H9 (cell line): ENCODE data around the gene FGF22. TPM values are rescaled to one million over a fixed set of nuclear protein-coding genes. Genes with fewer than 3 reads are reported as not detected.
"Not testable (repeated sequence)": the region's sequence is repeated elsewhere in the genome, so short reads cannot be mapped to it uniquely, and the experiment has no call there.

ENCODE experiments used
- DNase-seq: peaks from one replicate; pipeline ENCODE4 v3.0.0-alpha.2; 2017
- H2AFZ ChIP-seq: one replicate; pipeline ENCODE4 v1.6.1; 2013; ENCODE audit warnings: mild to moderate bottlenecking, low read length, control low read depth, moderate library complexity
- H2AK5ac ChIP-seq: 2 replicates; pipeline ENCODE4 v1.6.1; 2013; ENCODE audit warnings: low read length, control low read depth, mixed read lengths; ENCODE audit not compliant: insufficient read length
- H2BK120ac ChIP-seq: one replicate; pipeline ENCODE4 v1.6.1; 2013; ENCODE audit warnings: low read depth, mild to moderate bottlenecking, low read length, control low read depth, inconsistent platforms; ENCODE audit not compliant: poor library complexity, severe bottlenecking
- H2BK12ac ChIP-seq: 2 replicates; pipeline ENCODE4 v1.6.1; 2013; ENCODE audit warnings: low read length, control low read depth, mixed read lengths, low read depth; ENCODE audit not compliant: insufficient read length
- H2BK15ac ChIP-seq: 2 replicates; pipeline ENCODE4 v1.6.1; 2013; ENCODE audit warnings: low read depth, low read length, control low read depth
- H2BK20ac ChIP-seq: one replicate; pipeline ENCODE4 v1.6.1; 2013; ENCODE audit warnings: low read depth, mild to moderate bottlenecking, low read length, control low read depth, inconsistent platforms; ENCODE audit not compliant: poor library complexity, severe bottlenecking
- H2BK5ac ChIP-seq: 2 replicates; pipeline ENCODE4 v1.6.1; 2013; ENCODE audit warnings: low read length, control low read depth, mixed read lengths; ENCODE audit not compliant: insufficient read length
- H3K14ac ChIP-seq: 2 replicates; pipeline ENCODE4 v1.6.1; 2013; ENCODE audit warnings: low read length, control low read depth; ENCODE audit not compliant: insufficient read depth
- H3K18ac ChIP-seq: 2 replicates; pipeline ENCODE4 v1.6.1; 2013; ENCODE audit warnings: low read depth, mild to moderate bottlenecking, mixed read lengths, low read length, control low read depth; ENCODE audit not compliant: insufficient read length
- H3K23ac ChIP-seq: 2 replicates; pipeline ENCODE4 v1.6.1; 2013; ENCODE audit warnings: low read length, control low read depth, mixed read lengths, low read depth; ENCODE audit not compliant: insufficient read length
- H3K23me2 ChIP-seq: 2 replicates; pipeline ENCODE4 v1.6.1; 2013; ENCODE audit warnings: low read depth, mild to moderate bottlenecking, mixed read lengths, low read length, control low read depth; ENCODE audit not compliant: insufficient read length, poor library complexity, severe bottlenecking
- H3K27ac ChIP-seq: 2 replicates; pipeline ENCODE4 v1.5.1; 2013; ENCODE audit warnings: low read length, control low read depth, mixed read lengths, low read depth; ENCODE audit not compliant: insufficient read length
- H3K27me3 ChIP-seq: 2 replicates; pipeline ENCODE4 v1.6.1; 2013; ENCODE audit warnings: low read length, control low read depth, inconsistent platforms; ENCODE audit not compliant: insufficient read depth
- H3K4ac ChIP-seq: 2 replicates; pipeline ENCODE4 v1.6.1; 2013; ENCODE audit warnings: low read depth, mild to moderate bottlenecking, control low read depth, inconsistent platforms, low read length, moderate library complexity
- H3K4me1 ChIP-seq: 2 replicates; pipeline ENCODE4 v1.6.1; 2013; ENCODE audit warnings: low read length, control low read depth, inconsistent platforms; ENCODE audit not compliant: insufficient read depth
- H3K4me2 ChIP-seq: 2 replicates; pipeline ENCODE4 v1.6.1; 2013; ENCODE audit warnings: low read length, control low read depth, mixed read lengths; ENCODE audit not compliant: insufficient read length, insufficient read depth
- H3K56ac ChIP-seq: 2 replicates; pipeline ENCODE4 v1.6.1; 2013; ENCODE audit warnings: low read depth, mild to moderate bottlenecking, mixed read lengths, low read length, control low read depth; ENCODE audit not compliant: insufficient read length
- H3K79me1 ChIP-seq: 2 replicates; pipeline ENCODE4 v1.6.1; 2013; ENCODE audit warnings: low read depth, mild to moderate bottlenecking, moderate library complexity, low read length, control low read depth, inconsistent platforms; ENCODE audit not compliant: insufficient read depth, poor library complexity, severe bottlenecking
- H3K79me2 ChIP-seq: 2 replicates; pipeline ENCODE4 v1.6.1; 2013; ENCODE audit warnings: low read length, control low read depth, inconsistent platforms; ENCODE audit not compliant: insufficient read depth
- H3K9ac ChIP-seq: 2 replicates; pipeline ENCODE4 v1.6.1; 2013; ENCODE audit warnings: low read length, control low read depth, mixed read lengths; ENCODE audit not compliant: insufficient read length; ENCODE audit errors: extremely low read depth
- H3K9me3 ChIP-seq: one replicate; pipeline ENCODE4 v1.6.1; 2013; ENCODE audit warnings: low read depth, low read length, inconsistent platforms; ENCODE audit not compliant: control insufficient read depth
- H3T11ph ChIP-seq: one replicate; pipeline ENCODE4 v1.6.1; 2013; ENCODE audit warnings: mild to moderate bottlenecking, low read length, control low read depth, inconsistent platforms
- H4K20me1 ChIP-seq: one replicate; pipeline ENCODE4 v1.6.1; 2013; ENCODE audit not compliant: control insufficient read depth, insufficient read length, insufficient read depth
- H4K5ac ChIP-seq: 2 replicates; pipeline ENCODE4 v1.6.1; 2013; ENCODE audit warnings: low read depth, mild to moderate bottlenecking, mixed read lengths, low read length, control low read depth; ENCODE audit not compliant: insufficient read length
- H4K8ac ChIP-seq: replicated peaks from 2 replicates; pipeline ENCODE4 v1.6.1; 2013; ENCODE audit warnings: low read length, control low read depth, mixed read lengths, low read depth; ENCODE audit not compliant: insufficient read length
- H4K91ac ChIP-seq: 2 replicates; pipeline ENCODE4 v1.6.1; 2013; ENCODE audit warnings: low read depth, mild to moderate bottlenecking, moderate library complexity, mixed read lengths, low read length, control low read depth; ENCODE audit not compliant: insufficient read length
- H3K27ac Mint-ChIP-seq, 3 experiments: 2 replicates in 2 of 3; 3 replicates in 1 of 3; pipeline ENCODE4 v1.8.0; 2020 to 2021; ENCODE audit warnings: mixed read lengths in 3 of 3, mild to moderate bottlenecking in 1 of 3, moderate library complexity in 1 of 3
- H3K27me3 Mint-ChIP-seq: 2 replicates; pipeline ENCODE4 v1.8.0; 2021; ENCODE audit warnings: low read depth, mild to moderate bottlenecking, moderate library complexity, mixed read lengths
- H3K36me3 Mint-ChIP-seq, 3 experiments: 2 replicates in 2 of 3; 3 replicates in 1 of 3; pipeline ENCODE4 v1.8.0; 2020 to 2021; ENCODE audit warnings: low read depth in 3 of 3, mixed read lengths in 3 of 3; ENCODE audit not compliant: insufficient read depth in 1 of 3
- H3K4me1 Mint-ChIP-seq, 2 experiments: 2 replicates each; pipeline ENCODE4 v1.8.0; 2020; ENCODE audit warnings: mixed read lengths in 2 of 2
- H3K4me3 Mint-ChIP-seq, 2 experiments: 2 replicates in 1 of 2; 3 replicates in 1 of 2; pipeline ENCODE4 v1.8.0; 2020 to 2021; ENCODE audit warnings: mild to moderate bottlenecking in 2 of 2, mixed read lengths in 2 of 2, moderate library complexity in 1 of 2
- H3K9me3 Mint-ChIP-seq, 2 experiments: 2 replicates in 1 of 2; 3 replicates in 1 of 2; pipeline ENCODE4 v1.8.0; 2020; ENCODE audit warnings: mild to moderate bottlenecking in 2 of 2, mixed read lengths in 2 of 2, moderate library complexity in 1 of 2
- WGBS: extraction: QIAGEN DNeasy Blood & Tissue Kit; methylation state at CpG from one replicate; pipeline ENCODE4 v1.1.7; 2013; ENCODE audit warnings: missing lambda C conversion rate, low lambda C conversion rate, mixed read lengths; ENCODE audit not compliant: insufficient read length; ENCODE audit errors: extremely low coverage; 5-methylcytosine and 5-hydroxymethylcytosine counted together
- total RNA-seq: library from RNA; stranded (reverse); gene quantifications from 2 replicates; pipeline ENCODE4 v1.2.1, GENCODE V29; 2021

The FGF22 gene
- total RNA-seq, 1 experiment from 2014 or later: 0.72 TPM

DNA sequence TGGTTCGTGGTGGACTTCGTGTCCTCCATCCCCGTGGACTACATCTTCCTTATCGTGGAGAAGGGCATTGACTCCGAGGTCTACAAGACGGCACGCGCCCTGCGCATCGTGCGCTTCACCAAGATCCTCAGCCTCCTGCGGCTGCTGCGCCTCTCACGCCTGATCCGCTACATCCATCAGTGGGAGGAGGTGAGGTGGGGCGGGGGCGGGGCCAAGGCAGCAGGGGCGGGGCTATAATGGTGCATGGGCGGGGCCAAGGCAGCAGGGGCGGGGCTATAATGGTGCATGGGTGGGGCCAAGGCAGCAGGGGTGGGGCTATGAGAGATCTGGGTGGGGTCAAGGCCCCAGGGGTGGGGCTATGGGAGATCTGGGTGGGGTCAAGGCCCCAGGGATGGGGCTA, 35.9 kb upstream of the FGF22 start:
- not testable (repeated sequence) for H3K4me1 Mint-ChIP-seq, H3K36me3 Mint-ChIP-seq, H2AFZ ChIP-seq, H2BK20ac ChIP-seq, H3K4me1 ChIP-seq, H2AK5ac ChIP-seq, H4K8ac ChIP-seq, H3K23me2 ChIP-seq, DNase-seq, H4K91ac ChIP-seq, H3T11ph ChIP-seq, H3K14ac ChIP-seq, H3K18ac ChIP-seq, H3K9me3 ChIP-seq, H3K4me3 Mint-ChIP-seq, H3K23ac ChIP-seq, H3K56ac ChIP-seq, H2BK120ac ChIP-seq, H3K9ac ChIP-seq, H3K27me3 ChIP-seq, H3K4me2 ChIP-seq, H3K79me1 ChIP-seq, H3K79me2 ChIP-seq, H2BK15ac ChIP-seq, H3K4ac ChIP-seq, H4K5ac ChIP-seq, H3K27ac Mint-ChIP-seq, H3K27ac ChIP-seq, H4K20me1 ChIP-seq, H2BK5ac ChIP-seq, H2BK12ac ChIP-seq
- no CpG with 5 or more reads among the region's 20 CpGs for WGBS
- Mint-ChIP-seq H3K27me3 (peaks cover 12% of the 10 kb centered on the region), H3K9me3 (peaks cover 29 to 37% of the 10 kb centered on the region in 2 experiments)
